ENCODE results near the gene CD200R1.
"Not testable (repeated sequence)": the region's sequence is repeated elsewhere in the genome, so short reads cannot be mapped to it uniquely, and the experiment has no call there.

Gene CD200R1

DNA sequence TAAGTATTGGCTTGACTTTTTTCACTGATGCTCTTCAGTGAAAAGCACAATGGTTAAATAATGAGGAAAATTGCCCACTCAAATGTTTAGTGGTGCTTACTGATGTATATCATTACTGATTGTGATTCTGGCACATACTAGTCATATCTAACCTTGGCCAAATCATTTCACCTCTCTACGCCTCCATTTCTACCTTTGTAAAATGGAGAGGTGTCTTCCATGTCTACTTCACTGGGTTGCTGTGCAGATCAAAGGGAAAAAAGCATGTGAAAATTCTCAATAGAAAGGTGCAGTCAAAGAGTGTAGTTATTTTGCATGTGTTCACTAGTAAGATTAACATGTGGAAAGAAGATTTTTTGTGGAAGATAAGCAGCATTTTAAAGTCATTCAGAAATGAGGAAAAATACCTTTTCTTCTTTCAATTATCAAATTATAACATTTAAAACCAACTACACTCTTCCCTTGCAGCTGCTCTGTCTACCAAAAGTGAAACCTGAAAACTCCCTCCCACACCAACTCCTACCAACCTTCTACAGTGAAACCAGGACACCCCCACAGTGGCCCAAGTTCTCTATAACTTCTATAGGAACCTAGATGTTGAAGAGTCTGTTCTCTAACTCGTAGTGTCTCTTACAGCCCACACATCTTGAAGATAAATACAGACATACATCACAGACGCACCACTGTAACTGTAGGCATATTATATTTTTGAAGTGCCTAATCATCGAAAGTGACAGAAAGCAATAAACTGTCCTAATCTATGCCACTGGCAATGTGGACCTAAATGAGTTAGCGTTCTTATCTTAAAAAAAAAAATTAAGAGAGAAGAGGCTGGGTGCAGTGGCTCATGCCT is 1.4 kb downstream of the CD200R1 start:
- DNase-seq: peak; percentile 14

- DNase-seq: no peak
Observed at GRCh38 chr3:112972158-112972557, 2.7 kb downstream of the CD200R1 start.

DNA sequence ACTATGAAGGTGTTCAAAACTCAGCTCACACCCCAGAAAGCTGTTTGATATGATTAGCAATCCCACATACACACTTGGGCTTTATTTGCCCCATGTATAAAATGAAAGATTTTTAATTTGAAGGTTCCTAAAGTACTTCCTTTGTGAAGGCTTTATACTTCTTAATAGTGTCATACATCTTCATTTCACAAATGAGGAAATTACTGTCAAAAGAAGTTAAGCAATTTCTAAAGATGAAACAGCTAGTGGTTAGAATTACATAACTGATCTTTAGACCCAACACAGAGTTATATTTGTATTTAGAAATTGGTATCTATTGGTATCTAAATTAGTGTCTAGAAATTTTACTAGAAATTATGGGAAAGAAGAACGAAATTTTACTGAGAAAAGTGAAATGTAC is 7.1 kb downstream of the CD200R1 start:
- DNase-seq: no peak

DNA sequence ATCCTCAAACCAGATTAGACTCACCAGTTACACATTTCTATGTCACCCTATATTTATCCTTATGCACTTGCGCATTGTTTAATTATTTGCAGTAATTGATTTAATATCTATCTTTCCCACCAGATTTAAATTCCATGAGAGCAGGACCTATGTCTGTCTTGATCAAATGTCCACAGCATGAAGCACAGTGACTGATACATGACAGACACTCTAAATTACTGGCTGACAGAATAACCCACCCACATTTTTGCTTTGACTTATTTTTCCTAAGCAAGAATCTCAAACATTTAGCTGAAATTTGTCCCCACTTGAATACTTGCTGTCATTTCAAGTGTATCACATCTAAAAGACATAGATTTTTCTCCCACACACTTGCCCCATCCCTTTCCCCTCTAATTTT is 7.5 kb downstream of the CD200R1 start:
- no peak for DNase-seq

DNA sequence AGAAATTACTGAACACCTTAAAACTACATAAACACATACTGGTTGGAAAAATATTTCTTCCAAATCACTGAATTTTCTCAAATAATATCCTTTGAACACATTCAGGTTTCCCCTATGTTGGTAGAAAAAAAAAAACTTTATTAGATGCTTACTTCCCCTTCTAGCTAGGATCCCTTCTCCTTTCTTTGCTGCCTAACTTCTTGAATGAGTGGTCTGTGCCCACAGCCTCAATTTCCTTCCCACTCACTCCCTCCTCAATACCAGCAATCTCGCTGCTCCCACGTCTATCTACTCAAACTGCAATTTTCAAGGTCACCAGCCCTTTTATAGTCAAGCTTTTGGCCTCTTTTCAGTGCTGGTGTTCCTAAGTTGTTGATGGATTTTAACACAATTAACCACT is 8.3 kb downstream of the CD200R1 start:
- no peak for DNase-seq

DNA sequence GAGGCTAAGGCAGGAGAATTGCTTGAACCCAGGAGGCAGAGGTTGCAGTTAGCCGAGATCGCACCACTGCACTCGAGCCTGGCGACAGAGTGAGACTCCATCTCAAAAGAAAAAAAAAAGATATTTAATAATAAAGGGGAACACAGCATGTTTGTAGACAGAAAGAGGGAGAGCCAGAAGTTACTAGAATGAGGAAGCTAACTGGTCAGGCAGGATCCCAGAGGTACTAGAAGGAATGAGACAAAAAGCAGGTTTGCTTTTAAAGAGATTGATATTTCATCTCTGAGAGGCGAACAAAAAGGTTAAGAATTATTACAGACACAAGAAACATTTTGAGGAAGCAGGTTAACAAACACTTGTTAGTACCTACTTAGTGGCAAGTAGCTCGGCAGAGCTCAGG is 9.2 kb downstream of the CD200R1 start:
- no peak for DNase-seq

- DNase-seq: no peak
Observed at GRCh38 chr3:112963683-112964082, 11.2 kb downstream of the CD200R1 start.

- DNase-seq: no peak
Observed at GRCh38 chr3:112958811-112959560, 15.9 kb downstream of the CD200R1 start.

DNA sequence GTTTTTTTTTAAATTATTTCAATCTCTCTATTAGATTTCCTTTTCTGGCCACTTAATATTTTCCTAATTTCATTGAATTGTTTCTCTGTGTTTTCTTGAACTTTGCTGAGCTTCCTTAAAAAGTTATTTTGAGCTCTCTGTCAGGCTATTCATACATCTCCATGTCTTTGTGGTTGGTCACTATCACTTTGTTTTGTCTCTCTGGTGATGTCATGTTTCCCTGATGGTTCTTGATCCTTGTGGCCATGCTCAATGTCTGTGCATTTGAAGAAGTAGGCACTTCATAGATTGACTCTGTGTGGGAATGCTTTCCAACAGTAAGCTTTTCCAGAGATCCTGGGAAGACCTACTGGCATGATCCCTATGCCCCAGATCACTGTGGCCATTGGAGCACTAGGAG is 18.6 kb downstream of the CD200R1 start:
- no peak for DNase-seq

GRCh38 chr3:112948346-112948838 is 26.5 kb downstream of the CD200R1 start:
- no peak for DNase-seq

DNA sequence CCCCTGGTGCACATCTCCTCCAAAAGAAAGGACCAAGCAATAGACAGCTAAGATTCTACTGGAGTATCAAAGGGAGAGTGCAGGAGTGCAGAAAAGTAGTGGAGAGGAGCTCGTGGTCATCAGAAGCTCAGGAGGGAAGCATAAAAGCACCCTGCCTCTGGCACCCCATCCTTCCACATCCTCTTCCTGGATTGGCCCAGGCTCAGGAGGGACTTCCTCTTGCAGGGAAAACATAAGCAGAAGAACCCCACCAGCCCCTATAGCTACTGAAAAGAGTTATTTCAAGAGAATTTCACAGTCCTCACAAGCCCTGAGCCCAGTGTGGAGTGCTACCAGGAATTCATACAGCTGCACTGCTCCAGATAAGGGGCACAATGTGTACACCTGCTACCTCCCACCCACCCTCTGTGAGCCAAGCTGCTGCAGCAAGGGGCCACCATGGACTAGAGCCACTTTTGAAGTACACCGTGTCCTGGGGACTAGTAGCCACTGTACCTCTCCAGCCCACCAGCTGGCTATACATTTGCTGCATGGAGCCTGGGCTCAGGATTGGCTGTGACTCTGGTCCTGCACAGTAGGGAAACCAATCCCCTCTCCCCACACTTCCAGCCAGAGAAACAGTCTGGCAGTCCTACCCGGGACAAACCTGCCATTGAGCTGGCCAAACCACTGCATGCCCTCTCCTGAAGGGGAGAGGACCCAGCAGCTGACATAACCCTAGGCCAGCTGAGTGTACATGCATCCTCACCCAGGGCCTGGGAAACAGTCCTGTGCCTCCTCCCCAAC is 43.0 kb downstream of the CD200R1 start:
- no peak for DNase-seq

GRCh38 chr3:112930771-112931170 is 44.1 kb downstream of the CD200R1 start:
- no peak for DNase-seq

GRCh38 chr3:112925969-112926368 is 48.9 kb downstream of the CD200R1 start:
- DNase-seq: no peak

DNA sequence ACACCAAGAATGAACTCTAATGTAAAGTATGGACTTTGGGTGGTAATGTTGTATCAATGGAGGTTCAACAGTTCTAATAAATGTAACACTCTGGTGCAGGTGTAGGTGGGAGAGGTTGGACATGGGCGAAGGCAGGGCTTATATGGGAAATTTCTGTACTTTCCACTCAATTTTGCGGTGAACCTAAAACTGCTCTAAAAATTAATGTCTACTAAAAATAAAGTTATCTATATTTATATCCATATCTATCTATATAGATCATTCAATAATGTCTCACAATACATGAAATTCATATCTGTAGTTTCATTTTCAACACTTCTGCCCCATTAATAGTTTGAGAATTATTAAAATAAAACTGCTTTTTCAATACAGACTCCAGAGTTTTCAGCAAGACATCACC is 49.3 kb downstream of the CD200R1 start:
- no peak for DNase-seq

DNA sequence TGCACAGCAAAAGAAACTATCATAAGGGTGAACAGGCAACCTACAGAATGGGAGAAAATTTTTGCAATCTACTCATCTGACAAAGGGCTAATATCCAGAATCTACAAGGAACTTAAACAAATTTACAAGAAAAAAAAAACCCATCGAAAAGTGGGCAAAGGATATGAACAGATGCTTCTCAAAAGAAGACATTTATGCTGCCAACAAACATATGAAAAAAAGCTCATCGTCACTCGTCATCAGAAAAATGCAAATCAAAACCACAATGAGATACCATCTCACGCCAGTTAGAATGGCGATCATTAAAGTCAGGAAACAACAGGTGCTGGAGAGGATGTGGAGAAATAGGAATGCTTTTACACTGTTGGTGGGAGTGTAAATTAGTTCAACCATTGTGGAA is 55.4 kb downstream of the CD200R1 start:
- DNase-seq: not testable (repeated sequence)

- no peak for DNase-seq
Observed at GRCh38 chr3:112908252-112908651, 66.7 kb downstream of the CD200R1 start.

DNA sequence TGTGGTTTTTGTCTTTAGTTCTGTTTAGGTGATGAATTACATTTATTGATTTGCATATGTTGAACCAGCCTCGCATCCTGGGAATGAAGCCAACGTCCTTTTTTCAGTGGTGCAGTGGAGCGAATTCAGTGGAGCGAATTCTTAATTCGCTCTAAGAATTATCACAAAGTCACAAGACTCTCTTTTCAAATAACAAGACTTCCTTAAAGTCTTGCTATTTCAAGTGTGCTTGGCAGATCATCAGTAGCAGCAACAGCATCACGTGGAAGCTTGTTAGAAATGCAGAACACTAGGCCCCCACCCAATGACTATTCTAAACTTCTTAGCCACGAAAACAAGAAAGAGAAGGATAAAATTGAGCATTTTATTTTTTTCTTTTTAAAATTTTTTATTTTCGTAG is 70.1 kb downstream of the CD200R1 start:
- no peak for DNase-seq

DNA sequence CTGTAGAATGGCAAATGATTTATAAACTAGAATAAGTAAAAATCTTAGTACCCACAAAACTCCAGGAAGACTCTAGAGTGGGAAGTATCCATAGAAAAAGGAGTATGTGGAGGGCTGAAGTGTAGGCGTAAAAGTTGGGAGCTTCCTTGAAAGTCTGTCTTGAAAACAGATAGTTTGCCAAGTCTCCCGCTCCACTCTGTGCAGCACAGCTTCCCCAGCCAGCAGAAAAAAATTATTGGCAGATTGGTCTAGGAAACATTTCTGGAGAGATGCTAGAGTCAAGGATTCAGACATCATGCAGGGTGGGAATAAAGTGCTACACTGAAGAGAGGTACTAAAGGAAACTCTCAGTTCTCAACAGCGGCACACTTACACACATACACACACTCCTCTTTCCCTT is 74.8 kb downstream of the CD200R1 start:
- no peak for DNase-seq

DNA sequence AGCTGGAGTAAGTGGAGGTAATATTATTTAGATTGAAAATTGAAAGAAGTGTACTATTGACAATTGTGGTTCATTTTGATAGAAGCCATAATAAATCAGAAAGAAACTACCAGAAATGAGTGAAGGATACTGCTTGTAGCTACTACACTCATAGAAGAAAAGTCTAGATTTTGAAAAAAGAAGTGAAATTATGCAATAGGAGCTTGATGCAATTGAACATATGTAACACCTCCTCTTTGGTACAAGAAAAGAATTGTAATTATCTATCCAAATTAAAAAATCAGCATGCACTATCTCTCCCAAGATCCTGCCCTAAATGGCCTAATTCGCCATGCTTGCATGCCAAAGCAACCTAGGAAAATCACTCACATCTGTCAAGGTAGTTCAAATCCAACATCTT is 77.1 kb downstream of the CD200R1 start:
- no peak for DNase-seq

GRCh38 chr3:112894258-112894657 is 80.6 kb downstream of the CD200R1 start:
- DNase-seq: no peak

GRCh38 chr3:112889357-112889756 is 85.5 kb downstream of the CD200R1 start:
- no peak for DNase-seq

GRCh38 chr3:112888381-112889085 is 86.4 kb downstream of the CD200R1 start:
- no peak for DNase-seq
